ENCODE measurements around the gene BRINP1. TPM values are rescaled to one million over a fixed set of nuclear protein-coding genes. Genes with fewer than 3 reads are reported as not detected.

BRINP1 gene
- total RNA-seq, 2 donors from 2014 or later, result not detected

DNA sequence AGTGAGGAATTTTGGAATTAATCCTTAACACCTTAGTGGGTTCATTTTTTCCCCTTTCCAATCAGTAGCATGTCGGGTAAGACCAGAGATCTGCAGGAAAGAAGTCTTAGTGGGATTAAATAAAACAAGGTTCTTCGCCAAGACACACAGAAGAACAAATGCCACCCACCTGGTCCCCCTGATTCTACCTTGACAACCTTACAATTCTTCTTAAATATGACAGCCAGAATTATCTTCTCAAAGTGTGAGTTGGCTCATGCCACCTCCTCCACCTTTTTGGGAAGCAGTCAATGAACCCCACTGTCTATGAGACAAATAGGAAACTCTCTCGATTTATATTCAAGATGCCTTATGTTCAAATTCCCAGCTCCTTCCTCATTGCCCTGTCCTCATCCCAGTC is 105.1 kb downstream of the BRINP1 start:
- Mint-ChIP-seq H3K9me3 (peaks cover 9 to 21% of the 10 kb centered on the region in 2 donors), H3K27ac (no peak overlapping the region), H3K36me3 (peaks cover 0 to 5% of the 10 kb centered on the region in 2 donors)
- ATAC-seq (no peak), DNase-seq (ENCODE audit: low spot score in 2 of 2) (no peak)

DNA sequence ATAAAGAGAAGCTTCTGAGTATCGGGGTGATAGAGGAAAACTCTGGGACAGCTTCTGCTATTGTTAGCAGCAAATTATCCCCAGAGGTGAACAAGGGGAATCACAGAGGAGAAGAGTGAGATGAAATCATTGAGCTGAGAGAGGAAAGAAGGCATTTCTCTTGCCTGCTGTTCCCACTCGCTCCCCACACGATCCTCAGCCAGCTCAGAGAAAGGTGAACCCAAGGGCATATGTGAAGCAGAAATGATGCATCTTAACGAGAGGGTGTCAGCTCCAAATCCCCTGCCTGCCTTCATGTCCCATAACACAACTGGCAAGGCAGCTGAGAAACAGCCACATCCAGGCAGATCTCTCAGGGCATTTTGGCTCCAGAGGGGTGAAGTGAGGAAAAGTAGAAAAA is 111.6 kb downstream of the BRINP1 start:
- no peak overlapping the region for H3K27ac Mint-ChIP-seq
- DNase-seq (ENCODE audit: low spot score in 2 of 2), result no peak
- H3K9me3 Mint-ChIP-seq, result peaks cover 10 to 19% of the 10 kb centered on the region in 2 donors
- ATAC-seq, result no peak
- peaks cover 0 to 4% of the 10 kb centered on the region in 2 donors for H3K36me3 Mint-ChIP-seq

DNA sequence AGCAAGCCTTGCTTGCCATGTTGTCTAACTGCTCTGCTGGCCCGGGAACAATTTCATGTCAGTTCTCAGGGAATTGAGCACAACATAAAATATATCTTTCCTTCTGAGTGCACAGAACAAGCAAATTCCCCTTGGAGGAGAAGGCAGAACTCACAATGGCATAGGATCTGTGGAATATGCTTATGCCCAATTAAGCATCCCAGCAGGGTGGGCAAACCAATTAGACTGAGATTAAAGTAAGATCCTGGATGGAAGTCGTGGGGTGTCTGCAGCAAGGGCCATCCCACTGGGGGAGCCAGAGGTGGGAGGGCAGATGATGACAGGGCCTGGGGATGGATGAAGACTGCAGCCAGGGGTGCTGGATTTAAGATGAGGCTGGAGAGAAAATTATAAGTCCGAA is 114.1 kb downstream of the BRINP1 start:
- ATAC-seq (no peak), DNase-seq (ENCODE audit: low spot score in 2 of 2) (no peak)
- Mint-ChIP-seq H3K36me3 (peaks cover 0 to 4% of the 10 kb centered on the region in 2 donors), H3K27ac (no peak overlapping the region), H3K9me3 (peaks cover 16 to 28% of the 10 kb centered on the region in 2 donors)

DNA sequence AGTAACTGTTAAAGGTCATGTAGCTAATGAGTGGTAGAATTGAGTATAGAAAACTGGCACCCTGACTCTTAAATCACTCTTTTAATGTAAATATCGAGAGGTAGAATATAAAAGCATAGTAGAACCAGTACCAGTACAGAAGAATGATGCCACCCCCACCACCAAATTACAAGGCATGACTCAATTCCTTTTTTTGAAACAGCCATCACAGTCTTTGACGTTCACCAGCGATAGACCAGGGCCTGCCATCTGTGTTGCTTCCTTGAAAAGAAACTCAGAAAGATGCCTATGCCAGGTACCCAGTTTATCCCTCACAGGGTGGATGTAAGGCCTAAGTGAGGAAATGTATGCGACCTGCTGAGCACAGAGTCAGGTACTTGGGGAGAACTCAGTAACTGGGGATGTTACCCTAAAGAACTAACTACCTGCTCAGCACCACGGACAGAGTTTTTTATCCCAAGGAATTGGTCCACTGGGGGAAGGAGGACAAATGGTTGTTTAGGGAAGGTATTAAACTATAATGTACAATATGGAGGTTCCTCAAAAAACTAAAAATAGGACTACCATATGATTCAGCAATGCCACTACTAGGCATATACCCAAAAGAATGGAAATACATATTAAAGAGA is 116.5 kb downstream of the BRINP1 start:
- Mint-ChIP-seq H3K9me3 (peaks cover 19 to 32% of the 10 kb centered on the region in 2 donors), H3K27ac (no peak overlapping the region), H3K36me3 (peaks cover 0 to 4% of the 10 kb centered on the region in 2 donors)
- no peak for DNase-seq (ENCODE audit: low spot score in 2 of 2)
- ATAC-seq, result no peak

DNA sequence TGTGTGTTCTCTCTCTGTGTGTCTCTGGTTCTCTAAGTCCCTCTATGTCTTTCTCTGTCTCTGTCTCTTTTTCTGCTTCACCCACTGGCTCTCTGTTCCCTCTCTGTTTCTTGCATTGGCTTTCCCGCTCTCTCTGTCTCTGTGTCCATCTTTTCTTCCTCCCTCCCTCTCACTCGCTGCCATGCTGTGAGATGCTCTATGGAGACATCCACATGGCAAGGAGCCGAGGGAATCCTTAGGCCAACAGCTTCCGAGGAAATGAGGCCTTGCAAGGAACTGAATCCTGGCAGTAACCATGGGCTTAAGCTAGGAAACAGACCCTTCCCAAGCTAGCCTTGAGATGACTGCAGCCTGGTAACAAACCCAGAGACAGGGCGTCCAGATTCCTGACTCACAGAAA is 117.3 kb downstream of the BRINP1 start:
- H3K27ac Mint-ChIP-seq, result no peak overlapping the region
- no peak for DNase-seq (ENCODE audit: low spot score in 2 of 2)
- H3K9me3 Mint-ChIP-seq, result peaks cover 19 to 26% of the 10 kb centered on the region in 2 donors
- H3K36me3 Mint-ChIP-seq, result peaks cover 0 to 4% of the 10 kb centered on the region in 2 donors
- no peak for ATAC-seq

DNA sequence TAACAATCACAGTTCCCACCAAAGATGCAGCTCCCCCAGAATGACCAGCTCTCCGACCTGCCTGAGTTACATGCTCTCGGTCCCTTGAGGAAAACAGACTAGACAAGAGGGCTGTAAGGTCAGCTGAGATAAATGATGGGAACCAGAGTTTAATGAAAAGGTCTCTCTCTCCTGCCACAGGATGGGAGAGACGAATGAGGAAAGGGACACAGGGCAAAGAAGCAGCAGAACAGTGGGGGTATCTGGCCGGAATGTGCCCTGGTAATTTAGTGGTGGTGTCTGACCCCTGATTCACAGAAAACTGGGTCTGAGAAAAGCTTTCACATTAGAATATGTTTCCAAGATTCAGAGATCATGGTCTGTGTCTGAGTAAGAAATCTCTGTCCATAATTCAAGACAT is 118.5 kb downstream of the BRINP1 start:
- ATAC-seq, result no peak
- no peak for DNase-seq (ENCODE audit: low spot score in 2 of 2)
- H3K9me3 Mint-ChIP-seq, result peaks cover 19 to 26% of the 10 kb centered on the region in 2 donors
- H3K27ac Mint-ChIP-seq, result no peak overlapping the region
- peaks cover 0 to 4% of the 10 kb centered on the region in 2 donors for H3K36me3 Mint-ChIP-seq

DNA sequence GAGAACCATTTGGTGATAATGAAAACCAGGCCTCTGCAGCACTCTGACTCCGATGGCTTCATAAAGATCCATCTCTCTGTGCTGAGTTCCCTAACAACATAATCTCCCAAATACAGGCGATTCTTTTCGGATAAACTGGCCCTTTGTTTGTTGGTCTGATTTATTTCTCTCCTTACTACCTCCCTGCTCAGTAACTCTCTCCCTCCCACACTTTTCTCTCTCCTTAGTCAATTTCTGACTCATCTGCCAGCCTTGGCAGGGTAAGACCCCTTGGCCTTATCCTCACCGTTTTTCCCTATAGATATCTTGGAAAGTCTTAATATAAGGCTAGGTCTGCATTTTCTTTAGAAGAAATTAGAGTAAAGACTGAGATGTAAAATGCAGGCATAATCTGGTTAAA is 128.7 kb downstream of the BRINP1 start:
- Mint-ChIP-seq H3K27ac (no peak overlapping the region), H3K9me3 (peaks cover 6 to 7% of the 10 kb centered on the region in 2 donors), H3K36me3 (peaks cover 0 to 4% of the 10 kb centered on the region in 2 donors)
- ATAC-seq, result no peak
- DNase-seq (ENCODE audit: low spot score in 2 of 2), result no peak

DNA sequence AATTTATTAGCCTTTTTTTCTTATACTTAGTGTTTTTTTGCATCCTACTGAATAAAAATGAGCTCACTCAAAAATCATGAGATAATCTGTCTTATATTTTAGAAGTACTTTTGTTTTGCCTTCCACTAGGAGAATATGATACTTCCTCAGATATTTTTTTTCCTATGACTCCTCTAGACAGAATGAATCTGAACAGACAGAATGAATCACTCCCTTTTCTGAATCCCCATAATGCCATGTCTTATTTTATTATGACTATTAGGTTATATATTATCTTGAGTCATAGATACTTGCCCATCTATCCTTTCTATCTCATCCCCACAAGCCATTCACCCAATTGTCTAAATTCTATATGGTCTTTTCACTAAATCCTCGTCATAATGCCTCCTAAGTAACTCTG is 134.6 kb downstream of the BRINP1 start:
- H3K9me3 Mint-ChIP-seq, result peaks cover 15 to 16% of the 10 kb centered on the region in 2 donors
- DNase-seq (ENCODE audit: low spot score in 2 of 2), result no peak
- no peak for ATAC-seq
- H3K27ac Mint-ChIP-seq, result no peak overlapping the region
- peaks cover 0 to 4% of the 10 kb centered on the region in 2 donors for H3K36me3 Mint-ChIP-seq

DNA sequence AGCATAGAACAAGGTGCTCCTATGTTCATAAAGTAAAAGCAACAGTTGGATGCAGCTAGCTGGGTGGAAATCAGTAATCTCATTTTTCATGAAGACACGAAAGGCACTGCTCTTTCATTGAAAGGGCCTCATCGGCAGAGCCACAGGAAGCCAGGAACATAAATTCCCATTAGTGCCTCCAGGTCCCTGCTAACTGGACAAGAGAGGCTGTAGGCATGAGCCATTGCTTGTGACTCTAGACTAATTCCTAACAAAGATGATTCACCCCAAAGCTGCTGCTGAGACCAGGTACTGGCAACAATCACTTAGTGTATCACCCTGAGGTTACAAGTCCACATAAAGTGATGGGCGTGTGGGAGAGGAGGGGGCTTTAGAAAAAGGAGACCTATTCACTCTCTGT is 141.8 kb downstream of the BRINP1 start:
- Mint-ChIP-seq H3K36me3 (no peaks in the 10 kb centered on the region), H3K27ac (no peak overlapping the region), H3K9me3 (peaks cover 0 to 15% of the 10 kb centered on the region in 2 donors)
- ATAC-seq (no peak), DNase-seq (ENCODE audit: low spot score in 2 of 2) (no peak)

DNA sequence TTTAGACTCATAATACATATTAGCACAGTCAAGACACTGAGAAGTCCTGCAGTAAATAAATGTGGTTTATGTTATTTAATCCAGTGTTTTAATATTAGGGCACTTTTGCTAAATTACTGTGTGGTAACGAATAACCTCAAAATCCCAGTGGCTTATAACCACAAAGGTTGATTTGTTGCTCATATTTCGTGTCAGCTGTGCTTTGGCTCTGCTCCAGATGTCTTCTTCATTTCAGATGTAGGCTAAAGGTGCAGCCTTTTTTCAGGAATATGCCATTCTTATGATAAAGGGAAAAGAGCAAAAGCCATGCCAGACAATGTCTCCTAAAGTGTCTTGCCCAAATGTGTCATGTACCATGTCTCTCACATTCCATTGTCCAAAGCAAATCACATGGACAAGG is 144.8 kb downstream of the BRINP1 start:
- Mint-ChIP-seq H3K27ac (no peak overlapping the region), H3K9me3 (peaks cover 7 to 25% of the 10 kb centered on the region in 2 donors), H3K36me3 (no peaks in the 10 kb centered on the region)
- ATAC-seq (no peak), DNase-seq (ENCODE audit: low spot score in 2 of 2) (no peak)

DNA sequence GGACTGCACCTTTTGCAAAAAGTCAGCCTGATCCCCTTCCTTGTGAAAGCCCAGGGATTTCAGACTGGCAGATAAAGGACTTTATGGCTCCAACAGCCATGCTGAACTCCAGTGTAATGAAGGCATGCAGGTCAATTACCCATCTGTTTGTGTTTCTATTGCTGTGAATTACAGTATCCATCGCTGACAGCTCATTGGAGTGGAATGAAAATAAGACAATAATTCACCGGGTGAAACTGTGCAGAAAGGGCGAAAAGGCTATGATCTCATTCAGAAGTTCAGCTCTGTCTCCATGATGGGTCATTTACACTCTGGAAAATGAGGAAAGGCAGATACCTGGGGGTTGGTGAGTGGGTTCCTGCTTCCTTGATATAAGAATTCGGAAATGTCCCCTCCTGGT is 148.0 kb downstream of the BRINP1 start:
- H3K9me3 Mint-ChIP-seq, result peaks cover 13 to 19% of the 10 kb centered on the region in 2 donors
- no peak overlapping the region for H3K27ac Mint-ChIP-seq
- H3K36me3 Mint-ChIP-seq, result no peaks in the 10 kb centered on the region
- ATAC-seq, result no peak
- no peak for DNase-seq (ENCODE audit: low spot score in 2 of 2)

DNA sequence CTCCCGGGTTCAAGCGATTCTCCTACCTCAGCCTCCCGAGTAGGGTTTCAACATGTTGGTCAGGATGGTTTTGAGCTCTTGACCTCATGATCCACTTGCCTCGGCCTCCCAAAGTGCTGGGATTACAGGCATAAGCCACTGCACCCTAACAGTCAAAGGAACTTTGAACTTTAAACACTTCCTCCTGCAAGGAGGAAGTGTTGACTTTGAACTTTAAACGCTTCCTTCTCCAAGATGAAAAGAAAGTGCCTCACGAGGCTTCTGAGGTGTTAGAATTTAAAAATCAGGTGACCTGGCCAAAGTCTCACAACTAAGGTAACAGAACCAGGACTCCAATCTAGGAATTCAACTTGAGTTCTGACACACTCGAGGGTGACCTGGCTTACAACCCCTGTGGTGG is 150.9 kb downstream of the BRINP1 start:
- ATAC-seq, result no peak
- Mint-ChIP-seq H3K36me3 (no peaks in the 10 kb centered on the region), H3K9me3 (peaks cover 13 to 19% of the 10 kb centered on the region in 2 donors)

DNA sequence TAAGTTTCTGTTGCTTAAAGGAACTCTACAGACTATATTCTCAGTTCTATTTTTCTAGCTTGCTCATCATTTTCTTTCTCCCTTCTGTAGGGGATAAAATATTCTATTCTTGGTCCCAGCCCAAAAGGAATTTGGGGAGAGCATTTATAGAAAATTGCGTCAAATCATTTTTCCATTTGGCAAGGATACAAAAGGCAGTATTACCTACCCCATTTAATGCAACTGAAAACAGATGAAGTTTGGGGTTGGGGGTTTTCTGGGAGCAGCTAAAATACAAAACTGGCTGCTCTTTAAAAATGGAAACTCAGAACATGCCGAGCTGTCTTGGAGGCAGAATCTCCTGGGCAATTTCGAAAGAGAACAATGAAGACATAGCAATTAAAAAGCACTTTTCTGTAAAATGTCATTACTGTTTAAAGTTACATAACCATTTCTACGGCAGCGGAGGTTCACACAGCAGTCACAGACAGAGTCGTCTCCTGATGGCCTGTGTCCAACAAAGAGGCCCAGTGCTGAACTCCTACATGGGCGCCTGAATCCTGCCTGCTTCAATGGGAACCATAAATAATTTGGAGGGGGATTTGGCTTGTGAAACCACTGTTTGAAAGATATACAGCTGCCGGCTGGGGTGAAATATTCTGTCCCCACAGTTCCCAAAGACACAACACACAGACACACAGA is 152.4 kb downstream of the BRINP1 start:
- Mint-ChIP-seq H3K9me3 (peaks cover 9 to 16% of the 10 kb centered on the region in 2 donors), H3K36me3 (no peaks in the 10 kb centered on the region), H3K27ac (no peak overlapping the region)
- ATAC-seq (no peak), DNase-seq (ENCODE audit: low spot score in 2 of 2) (no peak)

More for the DNA sequence above, 150.9 kb downstream of the BRINP1 start:
- no peak for DNase-seq (ENCODE audit: low spot score in 2 of 2)
- no peak overlapping the region for H3K27ac Mint-ChIP-seq

DNA sequence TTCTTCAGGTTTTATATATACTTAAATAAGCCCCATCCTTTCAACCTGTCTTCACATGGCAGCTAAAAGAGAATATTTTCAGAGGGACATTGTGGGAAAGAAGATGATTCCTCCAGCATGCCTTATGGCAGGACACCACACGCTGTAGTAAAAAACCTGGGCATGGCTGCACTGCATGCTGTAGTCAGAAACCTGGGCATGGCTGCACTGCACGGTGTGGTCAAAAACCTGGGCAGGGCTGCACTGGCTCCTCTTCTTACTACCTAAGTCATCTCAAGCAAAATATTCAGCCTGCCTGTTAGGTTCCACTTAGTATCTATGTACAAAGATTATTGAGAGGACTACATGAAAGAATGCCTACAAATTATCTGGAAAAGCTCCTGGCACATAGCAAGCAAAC is 153.6 kb downstream of the BRINP1 start:
- Mint-ChIP-seq H3K27ac (no peak overlapping the region), H3K36me3 (no peaks in the 10 kb centered on the region), H3K9me3 (peaks cover 8 to 14% of the 10 kb centered on the region in 2 donors)
- ATAC-seq (no peak), DNase-seq (ENCODE audit: low spot score in 2 of 2) (no peak)

DNA sequence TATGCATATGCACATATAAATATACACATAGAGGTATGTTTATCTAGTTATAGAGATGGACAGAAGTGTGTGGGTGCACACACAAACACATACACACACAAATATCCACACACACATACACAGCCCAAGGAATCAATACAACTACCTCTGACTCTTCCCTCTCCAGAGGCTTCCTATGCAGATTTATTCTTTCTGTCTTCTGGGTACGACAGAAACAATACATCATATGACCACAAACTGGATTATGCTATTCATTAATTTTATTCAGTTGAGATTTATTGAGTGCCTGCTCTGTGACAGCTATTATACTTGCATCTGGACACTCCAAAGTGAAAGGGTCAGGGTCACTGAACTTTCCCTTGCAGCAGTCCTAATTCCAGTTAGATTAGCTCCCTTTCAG is 155.8 kb downstream of the BRINP1 start:
- H3K27ac Mint-ChIP-seq, result no peak overlapping the region
- no peaks in the 10 kb centered on the region for H3K36me3 Mint-ChIP-seq
- DNase-seq (ENCODE audit: low spot score in 2 of 2) (no peak), ATAC-seq (no peak)
- H3K9me3 Mint-ChIP-seq, result peaks cover 0 to 5% of the 10 kb centered on the region in 2 donors

DNA sequence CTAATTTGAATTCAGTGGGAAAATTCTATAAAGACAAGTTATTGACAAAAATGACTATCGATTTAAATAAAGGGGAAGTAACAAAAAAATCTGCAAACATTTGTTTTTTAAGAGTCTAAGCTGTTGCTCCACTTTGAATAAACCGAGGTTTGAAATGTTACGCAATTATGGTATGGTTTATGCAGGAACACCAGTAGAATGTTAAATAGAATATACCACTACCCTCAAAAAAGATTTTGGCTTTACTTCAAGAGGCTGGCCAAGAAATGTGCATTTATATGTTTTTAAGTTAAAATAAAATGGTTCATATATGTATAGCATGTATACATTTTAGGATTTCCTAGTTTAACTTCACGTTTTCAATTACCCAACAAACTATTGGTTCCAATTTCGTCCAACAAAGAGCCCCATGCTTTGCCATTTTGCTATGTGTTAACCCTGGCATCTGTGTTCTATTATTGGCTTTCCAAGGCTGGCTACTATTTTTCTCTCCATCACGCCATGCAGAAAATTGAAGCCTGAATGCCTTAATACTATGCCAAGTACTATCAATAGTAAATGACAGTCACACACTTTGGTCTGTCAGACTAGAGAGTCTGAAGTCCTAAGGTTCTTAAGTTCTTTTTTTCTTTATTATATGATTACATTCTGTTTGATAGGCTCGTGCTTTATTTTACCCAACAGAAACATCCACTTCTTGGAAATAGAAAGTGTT is 171.2 kb downstream of the BRINP1 start:
- ATAC-seq (no peak), DNase-seq (ENCODE audit: low spot score in 2 of 2) (no peak)
- H3K36me3 Mint-ChIP-seq, result no peaks in the 10 kb centered on the region
- H3K9me3 Mint-ChIP-seq, result peaks cover 0 to 9% of the 10 kb centered on the region in 2 donors
- no peak overlapping the region for H3K27ac Mint-ChIP-seq

DNA sequence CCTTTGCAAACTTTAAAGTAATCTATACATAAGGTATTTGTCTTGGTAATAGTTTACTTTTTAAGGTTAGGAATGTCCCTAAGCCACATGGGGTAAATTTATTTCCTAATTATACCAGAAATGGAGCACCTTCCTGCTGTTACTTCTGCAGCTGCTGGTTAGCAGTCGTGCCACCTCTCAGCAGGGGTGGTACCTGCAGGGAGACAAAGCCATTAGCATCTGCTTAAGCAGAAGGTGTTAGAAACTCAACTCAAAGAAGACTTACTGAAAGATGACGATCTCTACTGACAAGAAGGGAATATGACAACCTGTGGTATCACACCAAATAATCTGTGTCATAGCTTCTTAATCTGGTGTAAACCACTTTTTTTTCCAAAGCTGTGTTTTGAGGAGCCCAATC is 173.7 kb downstream of the BRINP1 start:
- DNase-seq (ENCODE audit: low spot score in 2 of 2), result no peak
- H3K9me3 Mint-ChIP-seq, result peaks cover 1 to 6% of the 10 kb centered on the region in 2 donors
- H3K27ac Mint-ChIP-seq, result no peak overlapping the region
- ATAC-seq, result no peak
- no peaks in the 10 kb centered on the region for H3K36me3 Mint-ChIP-seq
